NCI-H345 (cell line): ENCODE data around the gene WDR37.
A peak's percentile ranks its signal among the peaks of the same experiment; 100 is the strongest.
"Not testable (repeated sequence)": the region's sequence is repeated elsewhere in the genome, so short reads cannot be mapped to it uniquely, and the experiment has no call there.

Source experiments
- DNase-seq: peaks from one replicate; lab custom pipeline; 2025; lab: John Stamatoyannopoulos, UW

Gene WDR37

GRCh38 chr10:1056326-1057105 lies at the start of gene WDR37:
WDR37 (plus strand) TSS chr10:1056385; CDS start chr10:1072156, 15,771 bp downstream.
- peak; percentile 85 for DNase-seq

DNA sequence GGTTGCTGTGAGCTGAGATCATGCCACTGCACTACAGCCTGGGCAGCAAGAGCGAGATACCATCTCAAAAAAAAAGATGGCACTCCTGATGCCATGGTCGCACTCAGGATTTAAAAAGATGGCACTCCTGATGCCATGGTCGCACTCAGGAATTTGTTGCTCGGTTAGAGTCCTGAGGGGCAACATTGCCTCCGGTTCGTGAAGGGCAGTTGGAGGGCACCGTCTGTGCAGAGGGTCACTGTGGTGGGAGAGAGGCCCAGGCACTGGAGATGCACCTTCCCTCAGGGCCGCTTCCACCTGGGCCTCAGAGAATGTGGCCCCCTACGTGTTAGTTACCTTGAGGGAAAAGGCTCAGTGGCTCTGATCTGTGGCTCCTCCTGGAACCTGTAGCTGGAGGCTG lies 49.6 kb upstream of the WDR37 start:
- no peak for DNase-seq

GRCh38 chr10:1007583-1007982 lies 48.6 kb upstream of the WDR37 start:
- DNase-seq: no peak

DNA sequence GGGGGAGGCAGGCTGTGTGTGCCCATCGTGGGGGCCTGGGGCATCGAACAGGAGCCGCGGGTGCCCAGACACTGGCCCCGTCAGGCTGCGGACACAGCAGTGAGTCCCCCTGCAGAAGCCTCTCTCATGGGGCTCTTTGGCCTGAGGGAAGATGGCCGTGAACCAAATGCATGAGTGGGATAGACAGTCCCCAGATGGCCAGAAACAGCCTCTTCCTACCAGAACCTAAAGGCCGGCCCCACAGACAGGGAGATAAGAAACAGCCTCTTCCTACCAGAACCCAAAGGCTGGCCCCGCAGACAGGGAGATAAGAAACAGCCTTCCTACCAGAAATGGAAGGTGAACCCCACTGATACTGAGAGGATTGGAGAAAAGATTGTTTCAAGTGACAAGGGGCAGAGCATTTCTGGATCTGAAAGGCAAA lies 47.1 kb upstream of the WDR37 start:
- no peak for DNase-seq

DNA sequence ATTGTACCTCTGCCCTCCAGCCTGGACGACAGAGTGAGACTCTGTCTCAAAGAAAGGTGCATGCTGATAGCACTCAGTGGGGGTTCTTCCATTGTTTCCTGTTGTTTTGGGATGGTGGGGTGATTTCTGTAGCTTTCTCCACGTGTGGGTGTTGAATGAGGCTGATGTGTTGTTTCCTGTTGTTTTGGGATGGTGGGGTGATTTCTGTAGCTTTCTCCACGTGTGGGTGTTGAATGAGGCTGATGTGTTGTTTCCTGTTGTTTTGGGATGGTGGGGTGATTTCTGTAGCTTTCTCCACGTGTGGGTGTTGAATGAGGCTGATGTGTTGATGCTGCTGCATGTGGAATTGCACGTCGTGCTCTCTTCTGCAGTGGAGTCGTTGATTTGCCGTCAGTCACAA lies 46.2 kb upstream of the WDR37 start:
- DNase-seq: not testable (repeated sequence)

DNA sequence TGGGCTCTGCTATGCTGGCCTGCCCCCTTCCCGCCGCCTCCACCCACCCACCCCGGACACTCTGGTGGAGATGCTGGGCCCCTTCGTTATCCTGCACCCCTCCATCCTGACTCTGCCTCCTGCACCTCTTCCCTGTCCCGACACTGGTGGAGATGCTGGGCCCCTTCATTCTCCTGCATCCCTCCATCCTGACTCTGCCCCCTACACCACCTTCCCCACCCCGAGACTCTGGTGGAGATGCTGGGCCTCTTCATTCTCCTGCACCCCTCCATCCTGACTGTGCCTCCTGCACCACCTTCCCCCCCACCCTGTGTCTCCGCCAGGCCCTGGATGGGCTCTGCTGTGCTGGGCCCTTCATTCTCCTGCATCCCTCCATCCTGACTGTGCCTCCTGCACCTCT lies 45.5 kb upstream of the WDR37 start:
- no peak for DNase-seq

DNA sequence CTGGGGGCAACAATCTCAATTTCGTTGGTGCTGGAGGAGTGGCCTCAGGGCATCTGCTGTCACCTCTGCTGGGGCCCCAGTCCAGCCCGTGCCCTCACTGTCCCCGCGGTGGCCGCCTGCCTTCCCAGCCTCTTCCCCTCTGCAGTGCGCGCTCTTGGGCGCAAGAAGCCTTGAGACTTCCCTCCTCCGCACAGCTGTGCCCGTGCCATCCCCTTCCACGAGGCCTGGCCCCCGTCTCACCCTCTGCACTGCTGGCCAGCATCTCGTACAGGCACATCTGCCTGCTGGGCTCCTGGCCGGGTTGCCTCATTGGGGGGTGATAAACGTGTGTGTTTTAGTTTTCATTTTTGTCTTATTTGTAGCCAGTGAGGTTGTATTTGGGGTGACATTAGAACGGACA lies 44.5 kb upstream of the WDR37 start:
- no peak for DNase-seq

GRCh38 chr10:1015688-1016087 lies 40.5 kb upstream of the WDR37 start:
- DNase-seq: no peak

DNA sequence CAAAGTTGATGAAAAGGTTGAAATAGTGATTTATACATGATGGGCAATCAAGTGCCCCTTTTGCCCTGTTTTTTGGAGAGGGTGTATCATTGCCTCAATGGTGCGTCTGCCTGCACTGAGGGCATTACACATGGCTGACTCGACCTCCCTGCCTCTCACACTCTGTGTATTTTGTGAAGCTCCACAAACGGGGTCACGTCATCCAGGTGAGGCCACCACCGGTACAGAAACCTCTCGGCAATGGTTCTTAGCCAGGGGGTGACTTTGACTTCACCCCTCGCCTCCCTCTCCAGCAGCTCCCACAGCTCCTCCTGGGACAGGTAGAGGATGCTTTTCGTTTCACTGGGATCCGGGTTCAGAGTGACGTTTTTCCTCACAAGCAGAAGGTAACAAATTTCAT lies 36.8 kb upstream of the WDR37 start:
- DNase-seq: no peak

GRCh38 chr10:1020460-1020859 lies 35.7 kb upstream of the WDR37 start:
- no peak for DNase-seq

DNA sequence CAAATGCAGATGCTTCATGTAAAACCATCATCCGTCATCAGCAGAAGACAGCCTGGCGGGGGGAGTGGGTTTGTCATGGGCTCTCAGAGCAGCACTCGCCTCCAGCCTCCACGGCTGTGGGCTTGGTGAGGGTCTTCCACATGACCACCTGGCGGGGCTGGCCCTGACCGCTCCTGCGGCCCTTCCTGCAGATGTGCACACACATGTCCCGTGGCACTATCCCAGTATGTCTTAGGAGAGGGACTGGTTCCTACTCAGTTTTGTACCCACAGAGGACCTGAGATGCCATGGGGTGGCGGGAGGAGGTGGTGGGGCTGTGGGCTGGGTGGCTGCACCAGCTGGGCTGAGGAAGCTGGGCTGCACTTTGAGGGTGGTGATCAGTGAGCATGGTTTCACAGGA lies 35.2 kb upstream of the WDR37 start:
- no peak for DNase-seq

DNA sequence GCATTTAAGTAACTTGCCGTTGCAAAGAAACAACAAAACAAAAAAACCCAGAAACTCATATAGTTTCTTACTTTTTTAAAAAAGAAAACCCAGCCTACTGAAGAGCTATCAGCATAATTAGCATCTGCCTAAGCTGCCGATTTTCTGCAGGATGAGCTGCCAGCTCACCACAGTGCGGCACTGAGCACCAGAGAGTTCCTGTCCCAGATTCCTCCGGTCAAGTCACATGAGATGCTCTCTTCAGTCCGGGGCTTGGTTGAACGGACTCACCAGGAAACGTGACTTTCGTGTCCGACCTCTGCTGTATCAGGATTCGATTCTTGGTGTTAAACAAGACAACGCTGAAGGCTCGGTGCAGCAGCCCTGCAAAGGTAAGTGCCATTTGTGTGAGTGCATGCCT lies 33.8 kb upstream of the WDR37 start:
- no peak for DNase-seq

DNA sequence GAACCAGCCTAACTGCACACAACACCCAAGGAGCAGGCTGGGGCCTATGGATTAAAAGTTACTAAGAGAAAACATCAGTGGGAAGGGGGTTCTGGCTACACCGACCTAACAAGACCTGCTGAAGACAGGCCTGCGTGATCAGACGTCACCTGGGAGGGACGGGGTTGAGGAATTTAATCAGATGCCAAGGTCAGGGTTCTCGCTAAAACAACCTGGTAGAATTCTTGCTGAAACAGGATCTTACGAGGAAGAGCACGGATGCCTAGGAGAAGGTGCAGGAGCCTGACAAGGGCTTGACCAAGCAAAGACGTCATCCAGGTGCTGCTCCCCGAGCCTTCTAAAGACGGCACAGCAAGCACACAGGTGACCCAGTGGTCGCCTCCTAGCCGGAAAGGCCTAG lies 32.1 kb upstream of the WDR37 start:
- DNase-seq: no peak

DNA sequence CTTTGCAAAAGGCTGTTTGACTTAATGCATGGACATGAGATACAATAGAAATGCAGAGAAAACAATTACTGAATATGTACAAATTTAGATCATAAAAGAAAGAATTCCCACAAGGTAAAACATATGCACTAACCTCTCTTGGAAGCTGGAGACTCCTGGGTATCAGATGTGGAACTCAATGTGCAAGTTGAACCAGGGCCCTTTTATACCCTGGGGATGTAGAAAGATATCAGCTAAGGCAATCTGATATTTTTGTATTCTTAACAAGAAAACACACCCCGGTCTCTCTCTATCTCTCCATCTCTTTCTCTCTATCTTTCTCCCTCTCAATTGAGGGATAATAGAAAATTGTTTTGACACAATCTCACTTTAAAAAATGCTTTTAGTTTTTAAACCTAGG lies 30.5 kb upstream of the WDR37 start, which contains the start of gene IDI2:
Gene IDI2, minus strand, starts transcription at position 177 of the 400 bp plus-strand sequence. CDS start 1,136 bp downstream, outside the sequence.
- no peak for DNase-seq

DNA sequence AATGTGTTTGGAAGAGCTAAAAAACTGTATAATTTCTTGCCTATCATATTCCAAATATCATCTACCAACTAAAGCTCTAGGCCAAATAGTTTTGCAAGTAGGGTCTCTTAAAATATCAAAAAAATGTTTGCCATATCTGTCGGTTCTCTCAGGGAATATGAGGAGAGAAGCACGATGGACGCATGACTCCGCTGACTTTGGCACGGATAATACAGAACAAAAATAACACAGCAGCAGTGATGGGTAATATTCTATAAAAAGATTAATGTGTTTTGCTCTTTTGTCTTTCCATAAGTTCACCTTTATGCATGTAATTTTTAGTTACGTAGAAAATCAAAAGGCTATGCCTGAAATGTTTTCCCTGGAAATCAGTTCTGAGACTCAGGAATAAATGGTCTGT lies 29.6 kb upstream of the WDR37 start:
- no peak for DNase-seq

DNA sequence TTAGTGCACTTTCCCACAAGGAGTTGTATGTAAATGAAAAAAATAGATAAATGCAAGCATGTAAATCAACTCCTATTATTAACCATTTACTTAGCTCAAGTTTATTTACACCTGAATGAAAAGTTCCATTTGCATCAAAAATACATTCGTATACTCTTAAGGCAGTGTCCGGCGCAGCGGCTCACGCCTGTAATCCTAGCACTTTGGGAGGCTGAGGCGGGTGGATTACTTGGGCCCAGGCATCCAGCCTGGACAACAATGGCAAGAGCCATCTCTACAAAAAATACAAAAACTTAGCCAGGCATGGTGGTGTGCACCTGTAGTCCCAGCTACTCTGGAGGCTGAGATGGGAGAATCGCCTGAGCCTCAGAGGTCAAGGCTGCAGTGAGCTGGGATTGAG lies 26.3 kb upstream of the WDR37 start:
- DNase-seq: no peak

GRCh38 chr10:1033601-1034000 lies 22.6 kb upstream of the WDR37 start:
- DNase-seq: no peak

GRCh38 chr10:1034758-1035157 lies 21.4 kb upstream of the WDR37 start:
- no peak for DNase-seq

- no peak for DNase-seq
Observed at GRCh38 chr10:1035201-1035600, 21.0 kb upstream of the WDR37 start.

- DNase-seq: no peak
Observed at GRCh38 chr10:1036341-1036791, 19.8 kb upstream of the WDR37 start.

- DNase-seq: no peak
Observed at GRCh38 chr10:1037098-1037497, 19.1 kb upstream of the WDR37 start.

GRCh38 chr10:1038769-1039168 lies 17.4 kb upstream of the WDR37 start:
- DNase-seq: not testable (repeated sequence)

DNA sequence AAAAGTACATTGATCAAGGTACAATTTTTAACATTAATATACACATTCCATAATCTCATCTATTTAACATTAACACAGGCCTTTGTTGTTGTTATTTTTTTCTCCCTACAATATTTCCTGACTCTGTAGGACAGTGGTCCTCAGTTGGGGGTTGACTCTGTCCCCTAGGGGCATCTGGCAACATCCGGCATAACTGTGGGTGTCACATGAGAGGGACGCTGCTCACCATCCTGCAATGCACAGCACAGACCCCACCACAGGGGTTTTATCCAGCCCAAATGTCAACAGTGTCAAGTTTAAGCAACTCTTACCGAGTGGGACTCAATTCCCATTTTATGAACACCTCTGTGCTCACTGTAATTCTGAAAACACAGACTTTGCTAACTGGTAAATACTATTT lies 16.1 kb upstream of the WDR37 start:
- no peak for DNase-seq

GRCh38 chr10:1041514-1041913 lies 14.7 kb upstream of the WDR37 start:
- DNase-seq: no peak
